Caco-2 (cell line): ENCODE data around the gene OGDH. TPM values are rescaled to one million over a fixed set of nuclear protein-coding genes. Genes with fewer than 3 reads are reported as not detected.
"Not testable (repeated sequence)": the region's sequence is repeated elsewhere in the genome, so short reads cannot be mapped to it uniquely, and the experiment has no call there.

Experiments
- BruUV-seq: library from RNA; stranded (reverse); fragments of 400-500 nt; replicated peaks from 2 replicates; lab custom pipeline; 2021; lab: Mats Ljungman, UMichigan
- CTCF ChIA-PET: fragments of 300-600 bp; sonication (Branson Sonifier 250); formaldehyde crosslinking; loops from one replicate; lab custom pipeline; 2022; ENCODE audit warnings: antibody characterized with exemption; lab: Charles Lee
- POLR2A ChIA-PET: fragments of 300-600 bp; sonication (Branson Sonifier 250); formaldehyde crosslinking; loops from one replicate; lab custom pipeline; 2022; ENCODE audit warnings: antibody characterized with exemption; lab: Charles Lee
- DNase-seq, 2 experiments: peaks; one replicate each; pipeline versions ENCODE4 v3.0.0 to v3.0.0-alpha.2; 2020 to 2022
- H3K27me3 ChIP-seq: replicated peaks from 2 replicates; pipeline ENCODE4 v1.6.0; 2011; ENCODE audit warnings: low read length; ENCODE audit not compliant: control insufficient read depth, insufficient read depth
- H3K36me3 ChIP-seq: 2 replicates; pipeline ENCODE4 v1.5.1; 2011; ENCODE audit warnings: low read length; ENCODE audit not compliant: control insufficient read depth, insufficient read depth
- H3K4me1 ChIP-seq: fragments of 250-450 bp; sonication (Bioruptor Pico); 2 replicates; pipeline ENCODE4 v1.5.1; 2020; ENCODE audit warnings: mild to moderate bottlenecking
- H3K4me3 ChIP-seq: 2 replicates; pipeline ENCODE4 v1.5.1; 2011; ENCODE audit warnings: low read depth, mild to moderate bottlenecking, control low read depth, low read length
- H3K9me3 ChIP-seq: fragments of 250-450 bp; sonication (Bioruptor Pico); 2 replicates; pipeline ENCODE4 v1.5.1; 2020; ENCODE audit warnings: mild to moderate bottlenecking, moderate library complexity
- H3K27ac Mint-ChIP-seq: one replicate; pipeline ENCODE4 v1.8.0; 2022; ENCODE audit warnings: mixed read lengths; ENCODE audit not compliant: unreplicated experiment
- H3K27me3 Mint-ChIP-seq: one replicate; pipeline ENCODE4 v1.8.0; 2022; ENCODE audit warnings: mixed read lengths; ENCODE audit not compliant: insufficient read depth, unreplicated experiment
- H3K36me3 Mint-ChIP-seq: one replicate; pipeline ENCODE4 v1.8.0; 2022; ENCODE audit warnings: mild to moderate bottlenecking, mixed read lengths; ENCODE audit not compliant: insufficient read depth, unreplicated experiment
- H3K4me1 Mint-ChIP-seq: one replicate; pipeline ENCODE4 v1.8.0; 2022; ENCODE audit warnings: low read depth, mixed read lengths; ENCODE audit not compliant: unreplicated experiment
- H3K4me3 Mint-ChIP-seq: one replicate; pipeline ENCODE4 v1.8.0; 2022; ENCODE audit warnings: mild to moderate bottlenecking, moderate library complexity, mixed read lengths; ENCODE audit not compliant: unreplicated experiment
- H3K9me3 Mint-ChIP-seq: one replicate; pipeline ENCODE4 v1.8.0; 2022; ENCODE audit warnings: mixed read lengths; ENCODE audit not compliant: unreplicated experiment
- CTCF ChIP-seq, 2 experiments: fragments of 200-600 bp in 1 of 2; IDR thresholded peaks; 1 replicate in 1 of 2; 2 replicates in 1 of 2; pipeline versions ENCODE4 v1.5.1 to v1.8.0; 2011 to 2022; ENCODE audit warnings: antibody characterized with exemption in 1 of 2, control low read depth in 1 of 2, inconsistent platforms in 1 of 2, low read depth in 1 of 2, low read length in 1 of 2, mild to moderate bottlenecking in 1 of 2, moderate library complexity in 1 of 2; ENCODE audit not compliant: insufficient read depth in 1 of 2, severe bottlenecking in 1 of 2, unreplicated experiment in 1 of 2
- intact Hi-C: fragments of 100-400 bp; cut with micrococcal nuclease; formaldehyde crosslinking; loops from one replicate; pipeline ENCODE4 v1.10.0; 2022; ENCODE audit not compliant: unreplicated experiment
- total RNA-seq: library from RNA; stranded (reverse); gene quantifications from 2 replicates; pipeline ENCODE4 v1.2.3, GENCODE V29; 2022

OGDH gene
- total RNA-seq, 1 experiment from 2014 or later, result 62.1 TPM

- H3K4me1 Mint-ChIP-seq, result no peaks in the 10 kb centered on the region
- no TSS peak for BruUV-seq
- ChIA-PET POLR2A (no interaction called here), CTCF (no interaction called here)
- intact Hi-C loops, result no loop called here
- Histone ChIP-seq H3K27me3 (no peaks in the 10 kb centered on the region), H3K36me3 (no peaks in the 10 kb centered on the region), H3K4me3 (no peak overlapping the region), H3K4me1 (peaks cover 8% of the 10 kb centered on the region; the same call in 1 of the 2 replicates), H3K9me3 (no peaks in the 10 kb centered on the region)
- H3K36me3 Mint-ChIP-seq, result peaks cover 4% of the 10 kb centered on the region
- no peaks in the 10 kb centered on the region for H3K9me3 Mint-ChIP-seq
- no peak overlapping the region for H3K27ac Mint-ChIP-seq
- H3K4me3 Mint-ChIP-seq, result no peak overlapping the region
- no peaks in the 10 kb centered on the region for H3K27me3 Mint-ChIP-seq
- no peak for DNase-seq
- no peak for TF ChIP-seq CTCF (IDR thresholded peaks at IDR 0.05; ENCODE audit: insufficient read depth in 1 of 2, low read depth in 1 of 2, low read length in 1 of 2, severe bottlenecking in 1 of 2, unreplicated experiment in 1 of 2)
Observed at GRCh38 chr7:44727937-44728262, 121.5 kb downstream of the OGDH start.

GRCh38 chr7:44729949-44730590 lies 123.6 kb downstream of the OGDH start:
- Mint-ChIP-seq H3K36me3 (no peaks in the 10 kb centered on the region), H3K27ac (no peak overlapping the region), H3K4me3 (no peak overlapping the region), H3K9me3 (no peaks in the 10 kb centered on the region), H3K4me1 (no peaks in the 10 kb centered on the region), H3K27me3 (no peaks in the 10 kb centered on the region)
- no peaks in the 10 kb centered on the region for H3K4me1 ChIP-seq
- no peaks in the 10 kb centered on the region for H3K9me3 ChIP-seq
- no peak for TF ChIP-seq CTCF (IDR thresholded peaks at IDR 0.05; ENCODE audit: insufficient read depth in 1 of 2, low read depth in 1 of 2, low read length in 1 of 2, severe bottlenecking in 1 of 2, unreplicated experiment in 1 of 2)
- POLR2A ChIA-PET, result no interaction called here
- DNase-seq, result no peak
- no TSS peak for BruUV-seq
- no peaks in the 10 kb centered on the region for H3K27me3 ChIP-seq
- H3K4me3 ChIP-seq, result no peak overlapping the region
- CTCF ChIA-PET, result no interaction called here
- H3K36me3 ChIP-seq, result no peaks in the 10 kb centered on the region
- intact Hi-C loops, result no loop called here

DNA sequence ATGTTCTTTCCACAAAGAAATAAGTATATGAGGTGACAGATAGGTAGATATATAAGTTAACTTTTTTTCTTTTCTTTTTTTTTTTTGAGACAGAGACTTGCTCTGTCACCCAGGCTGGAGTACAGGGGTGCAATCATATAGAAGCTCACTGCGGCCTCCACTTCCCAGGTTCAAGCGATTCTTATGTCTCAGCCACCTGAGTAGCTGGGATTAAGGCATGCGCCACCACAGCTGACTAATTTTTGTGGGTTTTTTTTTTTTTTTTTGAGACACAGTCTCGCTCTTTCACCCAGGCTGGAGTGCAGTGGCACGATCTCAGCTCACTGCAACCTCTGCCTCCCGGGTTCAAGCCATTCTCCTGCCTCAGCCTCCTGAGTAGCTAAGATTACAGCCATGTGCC lies 126.5 kb downstream of the OGDH start:
- POLR2A ChIA-PET, H3K27ac Mint-ChIP-seq, H3K36me3 ChIP-seq, BruUV-seq, H3K9me3 ChIP-seq, H3K36me3 Mint-ChIP-seq, H3K4me1 ChIP-seq, H3K4me3 Mint-ChIP-seq, H3K27me3 Mint-ChIP-seq, H3K4me1 Mint-ChIP-seq, intact Hi-C loops, H3K4me3 ChIP-seq, H3K9me3 Mint-ChIP-seq, H3K27me3 ChIP-seq, DNase-seq: not testable (repeated sequence)
- CTCF ChIA-PET, result interaction anchor here (0.7 kb wide), 1 partner anchor 48 kb away, joined by 4 read pairs; no protein-coding TSS in a partner anchor
